Stimulated activated CD4-positive, alpha-beta T cell treated with anti-CD3 and anti-CD28 coated beads, Interleukin-15, amount 100 ng/mL, for 24 hours (primary cell): ENCODE results near the gene ASB1.

Experiments used
- DNase-seq: peaks from one replicate; pipeline ENCODE4 v3.0.0-alpha.2; 2020

ASB1 gene

DNA sequence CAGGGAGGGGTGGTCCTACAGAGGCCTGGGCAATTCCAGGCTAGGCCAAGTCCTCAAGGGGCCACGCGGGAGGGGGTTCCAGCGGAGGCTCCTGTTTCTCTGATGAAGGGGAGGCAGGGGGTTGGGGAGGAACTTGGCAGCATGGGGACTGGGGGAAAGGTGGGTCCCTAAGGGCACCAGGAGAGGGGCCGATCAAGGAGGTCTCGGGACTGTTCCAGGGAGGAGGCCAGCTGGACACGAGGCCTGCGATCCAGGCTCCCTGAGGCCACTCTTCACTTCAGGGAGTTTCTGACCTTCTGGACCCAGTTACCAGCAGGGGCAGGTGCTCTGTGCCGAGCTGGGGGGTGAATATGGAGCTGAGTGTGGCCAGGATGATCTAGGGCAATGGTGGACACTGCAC is 71.5 kb downstream of the ASB1 start:
- DNase-seq = no peak

DNA sequence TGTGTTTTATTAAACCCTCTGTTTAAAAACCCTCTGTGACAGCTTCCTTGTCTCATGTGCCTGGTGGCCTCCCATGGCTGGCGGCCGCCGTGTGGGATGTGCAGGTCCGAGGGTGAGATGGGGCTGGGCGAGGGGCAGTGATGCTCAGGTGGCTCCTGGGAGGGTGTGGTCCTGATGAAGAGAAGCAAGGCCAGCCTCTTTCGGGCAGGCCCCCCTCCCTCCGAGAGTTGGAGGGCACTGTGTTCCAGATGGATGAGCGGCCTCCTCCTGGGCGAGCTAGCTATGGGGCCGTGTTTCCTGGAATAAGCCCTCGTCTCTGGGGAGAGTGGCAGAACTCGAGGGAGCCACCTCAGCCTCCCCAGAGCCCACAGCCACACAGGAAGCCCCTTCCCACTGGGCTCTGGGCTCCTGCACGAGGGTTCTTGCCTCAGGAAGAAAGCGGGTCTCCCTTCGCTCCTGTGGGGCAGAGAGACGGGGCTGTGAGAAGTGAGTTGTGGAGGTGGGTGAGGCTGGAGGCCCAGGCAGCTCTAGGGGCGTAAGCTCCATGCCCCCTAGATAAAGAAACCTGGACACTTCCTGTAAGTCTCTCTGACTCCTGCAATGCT is 72.1 kb downstream of the ASB1 start:
- no peak for DNase-seq

GRCh38 chr2:238499731-238500580 is 73.2 kb downstream of the ASB1 start:
- DNase-seq = no peak

DNA sequence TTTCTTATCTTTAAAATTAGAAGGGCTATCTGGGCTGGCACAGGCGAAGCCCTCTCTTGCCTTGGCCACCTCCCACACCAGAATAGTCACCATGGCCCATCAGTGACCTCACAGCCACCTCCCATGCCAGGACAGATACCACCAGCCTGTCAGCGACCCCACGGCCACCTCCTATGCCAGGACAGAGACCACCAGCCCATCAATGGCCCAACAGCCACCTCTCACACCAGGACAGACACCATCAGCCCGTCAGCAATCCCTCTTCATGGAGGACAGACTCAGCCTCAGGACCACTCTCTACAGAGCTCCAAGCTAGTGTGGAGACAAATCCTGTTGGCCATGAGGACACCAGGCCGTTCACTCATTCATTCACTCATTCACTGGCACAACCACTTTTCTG is 74.6 kb downstream of the ASB1 start:
- DNase-seq = no peak
